ENCODE results near the gene CEP85.

- TF ChIP-seq, protein P1, sequence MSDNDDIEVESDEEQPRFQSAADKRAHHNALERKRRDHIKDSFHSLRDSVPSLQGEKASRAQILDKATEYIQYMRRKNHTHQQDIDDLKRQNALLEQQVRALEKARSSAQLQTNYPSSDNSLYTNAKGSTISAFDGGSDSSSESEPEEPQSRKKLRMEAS (IDR thresholded peaks at IDR 0.05): no peak
- TF ChIP-seq CTCF (IDR thresholded peaks at IDR 0.05; ENCODE audit: low read depth, low read length, missing input control): no peak
- no peak for TF ChIP-seq HNF4A (conservative IDR thresholded peaks at IDR 0.05)
- no peak for TF ChIP-seq SP1 (IDR thresholded peaks at IDR 0.05)
- TF ChIP-seq, protein P2, sequence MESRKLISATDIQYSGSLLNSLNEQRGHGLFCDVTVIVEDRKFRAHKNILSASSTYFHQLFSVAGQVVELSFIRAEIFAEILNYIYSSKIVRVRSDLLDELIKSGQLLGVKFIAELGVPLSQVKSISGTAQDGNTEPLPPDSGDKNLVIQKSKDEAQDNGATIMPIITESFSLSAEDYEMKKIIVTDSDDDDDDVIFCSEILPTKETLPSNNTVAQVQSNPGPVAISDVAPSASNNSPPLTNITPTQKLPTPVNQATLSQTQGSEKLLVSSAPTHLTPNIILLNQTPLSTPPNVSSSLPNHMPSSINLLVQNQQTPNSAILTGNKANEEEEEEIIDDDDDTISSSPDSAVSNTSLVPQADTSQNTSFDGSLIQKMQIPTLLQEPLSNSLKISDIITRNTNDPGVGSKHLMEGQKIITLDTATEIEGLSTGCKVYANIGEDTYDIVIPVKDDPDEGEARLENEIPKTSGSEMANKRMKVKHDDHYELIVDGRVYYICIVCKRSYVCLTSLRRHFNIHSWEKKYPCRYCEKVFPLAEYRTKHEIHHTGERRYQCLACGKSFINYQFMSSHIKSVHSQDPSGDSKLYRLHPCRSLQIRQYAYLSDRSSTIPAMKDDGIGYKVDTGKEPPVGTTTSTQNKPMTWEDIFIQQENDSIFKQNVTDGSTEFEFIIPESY (IDR thresholded peaks at IDR 0.05): no peak
- TF ChIP-seq YY1 (IDR thresholded peaks at IDR 0.05): no peak
- TF ChIP-seq RAD21 (IDR thresholded peaks at IDR 0.05): no peak
- no peak for TF ChIP-seq REST (IDR thresholded peaks at IDR 0.05)
- no peak for TF ChIP-seq GABPA (IDR thresholded peaks at IDR 0.05 in 1 of 2, conservative IDR thresholded peaks at IDR 0.05 in 1 of 2)
- TF ChIP-seq, protein P3, sequence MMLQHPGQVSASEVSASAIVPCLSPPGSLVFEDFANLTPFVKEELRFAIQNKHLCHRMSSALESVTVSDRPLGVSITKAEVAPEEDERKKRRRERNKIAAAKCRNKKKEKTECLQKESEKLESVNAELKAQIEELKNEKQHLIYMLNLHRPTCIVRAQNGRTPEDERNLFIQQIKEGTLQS (IDR thresholded peaks at IDR 0.05): no peak
- TF ChIP-seq TAF1 (conservative IDR thresholded peaks at IDR 0.05): no peak
- TF ChIP-seq RXRA (IDR thresholded peaks at IDR 0.05): no peak
- no peak for TF ChIP-seq JUND (IDR thresholded peaks at IDR 0.05)
Measured at GRCh38 chr1:26296340-26297056, 62.5 kb downstream of the CEP85 start.
